Heart right ventricle (tissue), 16 donors: ENCODE measurements around the gene PIWIL4. TPM values are rescaled to one million over a fixed set of nuclear protein-coding genes. Genes with fewer than 3 reads are reported as not detected.

Source experiments
- ATAC-seq, 8 donors: fragments of 200-7000 bp; cut with Tn5 transposase; one replicate each; pipeline ENCODE4 v1.9.1; 2020; ENCODE audit warnings: mild to moderate bottlenecking in 8 of 8, moderate library complexity in 8 of 8, moderate number of reproducible peaks in 1 of 8
- DNase-seq, 2 donors: peaks; one replicate each; pipeline ENCODE4 v3.0.0-alpha.2; 2020
- H3K27ac ChIP-seq, 10 donors: fragments of 200-600 bp; sonication (generic) in 2 of 10; one replicate each; pipeline versions ENCODE4 v1.5.0 to v1.8.0; 2020 to 2022; ENCODE audit warnings: mild to moderate bottlenecking in 3 of 10
- H3K27me3 ChIP-seq, 7 donors: fragments of 200-600 bp; one replicate each; pipeline ENCODE4 v1.8.0; 2021 to 2022; ENCODE audit warnings: mild to moderate bottlenecking in 2 of 7
- H3K36me3 ChIP-seq, 9 donors: fragments of 200-600 bp; sonication (generic) in 1 of 9; one replicate each; pipeline versions ENCODE4 v1.5.0 to v1.8.0; 2020 to 2022; ENCODE audit warnings: mild to moderate bottlenecking in 2 of 9
- H3K4me1 ChIP-seq, 9 donors: fragments of 200-600 bp; sonication (generic) in 1 of 9; one replicate each; pipeline versions ENCODE4 v1.5.0 to v1.8.0; 2020 to 2022; ENCODE audit warnings: mild to moderate bottlenecking in 4 of 9
- H3K4me3 ChIP-seq, 10 donors: fragments of 200-600 bp; sonication (generic) in 2 of 10; one replicate each; pipeline versions ENCODE4 v1.5.0 to v1.8.0; 2020 to 2022; ENCODE audit warnings: mild to moderate bottlenecking in 7 of 10, moderate library complexity in 2 of 10
- H3K9me3 ChIP-seq, 11 donors: fragments of 200-600 bp in 10 of 11; sonication (generic) in 2 of 11; one replicate each; pipeline versions ENCODE4 v1.5.0 to v1.8.0; 2013 to 2022; ENCODE audit warnings: mild to moderate bottlenecking in 2 of 11, control low read depth in 1 of 11, moderate library complexity in 1 of 11
- WGBS, 2 donors: extraction: QIAGEN DNeasy Blood & Tissue Kit; methylation state at CpG; one replicate each; pipeline ENCODE4 v1.1.7; 2013; ENCODE audit warnings: inconsistent platforms in 1 of 2; 5-methylcytosine and 5-hydroxymethylcytosine counted together
- intact Hi-C, 10 donors: fragments of 100-400 bp; cut with DNase I; formaldehyde crosslinking; loops; one replicate each; pipeline versions ENCODE4 v1.11.1 to v1.14.2; 2022
- polyA plus RNA-seq, 2 donors: library from polyadenylated mRNA; stranded (reverse); fragments of 200-250 nt; gene quantifications; one replicate each; pipeline ENCODE4 v1.2.3, GENCODE V29; 2013
- total RNA-seq, 10 donors: library from RNA; stranded (reverse); fragmentation: NEBNext Ultra II Directional in 3 of 10; extraction: Animal tissue kit (Norgen Biotek cat#: 25700) in 3 of 10; gene quantifications; one replicate each; pipeline versions ENCODE4 v1.2.1 to v1.2.4, GENCODE V29; 2021 to 2023
- TF ChIP-seq, protein P1 (sequence below), 9 donors: fragments of 200-600 bp; sonication (generic) in 2 of 9; IDR thresholded peaks; one replicate each; pipeline versions ENCODE4 v1.5.0 to v1.8.0; 2021 to 2022; ENCODE audit warnings: antibody characterized with exemption in 9 of 9, mild to moderate bottlenecking in 5 of 9, moderate library complexity in 1 of 9
- donor health status: Arrhythmogenic right ventricular cardiomyopathy.
- donor health status: ischemic (EF 13 %, LVEDD 7.1; RV severe dilation, severe dysfunction).
- donor health status: healthy with polysubstance abuse.
- donor health status: DM: no; HTN: yes; CAD: no.
- donor health status: DM: no; HTN: no; CAD: no.
- donor health status: ischemic (EF 25% LVEDD 6.9; RV normal size, moderate dysfunction).
- donor health status: ischemic (EF 25% LVEDD 5.7; RV mildly dilated, moderate dysfunction).
- donor health status: healthy.
- donor health status: DM: yes; HTN: yes; CAD: no.
- donor health status: Ischemic cardiomyopathy.
- donor health status: ischemic (EF 35%, LVEDD 5.7; RV mildly dilated, moderate dysfunction).
- donor health status: nonischemic (EF 11% LVEDD 7.7; RV severe dilation, severe dysfunction).
- donor health status: DM: yes; HTN: yes; CAD: no.
- donor health status: PGD.
- donor health status: ischemic (EF 29% LVEDD 5.4; RV normal size, mild dysfunction).
- donor health status: nonischemic (EF 23%, LVEDD 6.1; RV moderate dilation, normal function).

The PIWIL4 gene
- total and polyA plus RNA-seq, 12 donors: 0.37 to 2.6 (median 1.3) TPM

DNA sequence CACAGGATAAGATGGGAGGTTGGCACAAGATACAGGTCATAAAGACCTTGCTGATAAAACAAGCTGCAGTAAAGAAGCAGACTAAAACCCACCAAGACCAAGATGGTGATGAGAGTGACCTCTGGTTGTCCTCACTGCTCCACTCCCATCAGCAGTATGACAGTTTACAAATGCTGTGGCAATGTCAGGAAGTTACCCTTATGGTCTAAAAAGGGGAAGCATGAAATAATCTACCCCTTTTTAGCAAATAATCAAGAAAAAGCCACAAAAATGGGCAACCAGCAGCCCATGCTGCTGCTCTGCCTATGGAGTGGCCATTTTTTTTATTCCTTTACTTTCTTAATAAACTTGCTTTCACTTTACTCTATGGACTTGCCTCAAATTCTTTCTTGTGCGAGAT lies 8.7 kb upstream of the PIWIL4 start:
- Histone ChIP-seq H3K4me1 (peaks cover 0 to 39% (median 5%) of the 10 kb centered on the region in 9 donors), H3K4me3 (no peak overlapping the region), H3K27me3 (no peaks in the 10 kb centered on the region), H3K36me3 (no peaks in the 10 kb centered on the region), H3K27ac (peak overlapping the region in 1 of 10 donors; percentile 13), H3K9me3 (no peaks in the 10 kb centered on the region)
- TF ChIP-seq, protein P1, sequence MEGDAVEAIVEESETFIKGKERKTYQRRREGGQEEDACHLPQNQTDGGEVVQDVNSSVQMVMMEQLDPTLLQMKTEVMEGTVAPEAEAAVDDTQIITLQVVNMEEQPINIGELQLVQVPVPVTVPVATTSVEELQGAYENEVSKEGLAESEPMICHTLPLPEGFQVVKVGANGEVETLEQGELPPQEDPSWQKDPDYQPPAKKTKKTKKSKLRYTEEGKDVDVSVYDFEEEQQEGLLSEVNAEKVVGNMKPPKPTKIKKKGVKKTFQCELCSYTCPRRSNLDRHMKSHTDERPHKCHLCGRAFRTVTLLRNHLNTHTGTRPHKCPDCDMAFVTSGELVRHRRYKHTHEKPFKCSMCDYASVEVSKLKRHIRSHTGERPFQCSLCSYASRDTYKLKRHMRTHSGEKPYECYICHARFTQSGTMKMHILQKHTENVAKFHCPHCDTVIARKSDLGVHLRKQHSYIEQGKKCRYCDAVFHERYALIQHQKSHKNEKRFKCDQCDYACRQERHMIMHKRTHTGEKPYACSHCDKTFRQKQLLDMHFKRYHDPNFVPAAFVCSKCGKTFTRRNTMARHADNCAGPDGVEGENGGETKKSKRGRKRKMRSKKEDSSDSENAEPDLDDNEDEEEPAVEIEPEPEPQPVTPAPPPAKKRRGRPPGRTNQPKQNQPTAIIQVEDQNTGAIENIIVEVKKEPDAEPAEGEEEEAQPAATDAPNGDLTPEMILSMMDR (IDR thresholded peaks at IDR 0.05): no peak
- intact Hi-C loops: loop anchor here in 1 of 10 donors (5.0 kb wide), 1 partner anchor 36 kb away; no protein-coding TSS in a partner anchor
- WGBS, 2 donors: 96 to 97% methylated on average over 1 of the region's 1 CpG
- no peak for ATAC-seq
- DNase-seq: no peak

DNA sequence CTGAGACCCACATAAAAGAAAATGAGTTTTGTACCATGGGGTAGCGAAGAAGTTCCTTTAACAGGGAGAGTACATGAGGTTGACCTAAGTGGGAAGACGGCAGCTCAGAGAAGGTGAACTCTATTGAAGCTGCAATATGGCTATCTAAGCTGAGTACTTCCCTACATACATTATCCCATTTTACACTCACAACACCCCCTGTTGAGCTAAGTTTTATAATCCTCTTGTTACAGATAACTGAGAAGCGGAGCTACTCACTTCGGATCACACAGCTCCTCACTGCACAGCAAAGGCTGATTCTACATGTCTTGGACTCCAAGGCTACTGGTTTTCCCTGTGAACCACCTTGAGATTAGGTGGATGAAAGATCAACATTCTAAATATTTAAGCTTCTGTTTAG lies 8.2 kb upstream of the PIWIL4 start:
- H3K4me3 ChIP-seq: no peak overlapping the region
- H3K4me1 ChIP-seq: peaks cover 0 to 44% (median 8%) of the 10 kb centered on the region in 9 donors
- H3K27ac ChIP-seq: peak overlapping the region in 1 of 10 donors; percentile 13
- no peak for DNase-seq
- 95 to 99% methylated on average over 4 of the region's 4 CpGs for WGBS, 2 donors
- intact Hi-C loops: loop anchor here in 1 of 10 donors (5.0 kb wide), 1 partner anchor 37 kb away; no protein-coding TSS in a partner anchor
- H3K9me3 ChIP-seq: no peaks in the 10 kb centered on the region
- H3K27me3 ChIP-seq: no peaks in the 10 kb centered on the region
- H3K36me3 ChIP-seq: no peaks in the 10 kb centered on the region
- no peak for ATAC-seq
- TF ChIP-seq, protein P1 (IDR thresholded peaks at IDR 0.05): no peak

DNA sequence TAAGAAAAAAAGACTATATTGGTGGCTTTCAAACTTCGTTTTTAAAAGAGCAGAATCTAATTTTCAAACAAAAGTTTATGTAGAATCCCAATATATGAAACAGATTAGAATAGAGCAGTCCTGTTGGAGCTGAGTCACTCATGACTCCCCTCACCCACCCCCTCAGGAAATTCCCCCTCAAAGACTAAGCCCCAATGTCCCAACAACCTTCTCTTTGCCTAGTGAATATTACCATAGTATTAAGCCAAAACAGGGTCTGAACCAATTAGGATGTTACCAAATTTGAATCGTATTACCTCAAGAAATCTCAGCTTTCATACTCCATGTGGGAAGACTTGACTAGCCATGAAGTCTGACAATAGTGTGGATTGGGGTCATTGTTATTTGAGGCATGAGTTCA lies 7.8 kb upstream of the PIWIL4 start:
- intact Hi-C loops: loop anchor here in 1 of 10 donors (5.0 kb wide), 1 partner anchor 37 kb away; no protein-coding TSS in a partner anchor
- H3K9me3 ChIP-seq: no peaks in the 10 kb centered on the region
- TF ChIP-seq, protein P1 (IDR thresholded peaks at IDR 0.05): no peak
- no peaks in the 10 kb centered on the region for H3K36me3 ChIP-seq
- H3K27me3 ChIP-seq: no peaks in the 10 kb centered on the region
- ATAC-seq (no peak), DNase-seq (no peak)
- peak overlapping the region in 1 of 10 donors; percentile 13 for H3K27ac ChIP-seq
- H3K4me3 ChIP-seq: no peak overlapping the region
- 93 to 94% methylated on average over 2 of the region's 2 CpGs for WGBS, 2 donors
- H3K4me1 ChIP-seq: peaks cover 0 to 47% (median 8%) of the 10 kb centered on the region in 9 donors

DNA sequence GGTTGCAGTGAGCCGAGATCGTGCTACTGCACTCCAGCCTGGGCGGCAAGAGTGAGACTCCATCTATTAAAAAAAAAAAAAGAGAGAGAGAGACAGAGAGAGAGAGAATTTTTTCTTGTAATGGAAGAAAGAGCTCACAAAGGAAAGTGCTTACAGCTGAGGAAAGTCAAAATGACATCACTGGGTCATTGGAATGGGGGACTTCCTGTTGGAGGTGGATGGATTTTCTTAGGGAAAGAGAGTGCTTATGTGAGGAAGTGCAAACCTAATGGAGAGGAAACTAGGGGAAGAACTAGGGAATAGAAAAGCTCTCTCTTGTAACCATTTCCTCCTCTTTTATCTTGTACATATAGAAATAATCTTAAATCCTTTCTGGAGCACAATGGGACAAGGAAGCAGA lies 6.3 kb upstream of the PIWIL4 start:
- intact Hi-C loops: loop anchor here in 5 of 10 donors (5.0 kb wide), 2 partner anchors 39 to 44 kb away; no protein-coding TSS in a partner anchor
- 84 to 89% methylated on average over 3 of the region's 3 CpGs for WGBS, 2 donors
- H3K27me3 ChIP-seq: no peaks in the 10 kb centered on the region
- TF ChIP-seq, protein P1 (IDR thresholded peaks at IDR 0.05): no peak
- H3K9me3 ChIP-seq: no peaks in the 10 kb centered on the region
- H3K4me1 ChIP-seq: peaks cover 0 to 50% (median 8%) of the 10 kb centered on the region in 9 donors
- DNase-seq: no peak
- H3K27ac ChIP-seq: no peak overlapping the region
- H3K4me3 ChIP-seq: no peak overlapping the region
- H3K36me3 ChIP-seq: no peaks in the 10 kb centered on the region
- ATAC-seq: no peak
